HepG2 (cell line): Measurements from ENCODE around the gene PCGF3. TPM values are rescaled to one million over a fixed set of nuclear protein-coding genes. Genes with fewer than 3 reads are reported as not detected.

Experiments used
- EZH2 ChIP-seq: conservative IDR thresholded peaks from 2 replicates; pipeline ENCODE4 v1.6.1; 2012; ENCODE audit warnings: mild to moderate bottlenecking, low read depth, low read length, moderate library complexity
- HMG20B ChIP-seq: conservative IDR thresholded peaks from 2 replicates; pipeline ENCODE4 v1.6.1; 2016; ENCODE audit warnings: missing genetic modification reagents, missing compliant biosample characterization
- MTA1 ChIP-seq: sonication (generic); formaldehyde crosslinking; IDR thresholded peaks from 2 replicates; pipeline ENCODE4 v1.4.0; 2020; ENCODE audit warnings: missing genetic modification reagents, mild to moderate bottlenecking, borderline replicate concordance
- MTA3 ChIP-seq: sonication (generic); formaldehyde crosslinking; IDR thresholded peaks from 2 replicates; pipeline ENCODE4 v1.4.0; 2020; ENCODE audit warnings: missing genetic modification reagents
- NR2F2 ChIP-seq: IDR thresholded peaks from 2 replicates; pipeline ENCODE4 v1.6.1; 2012; ENCODE audit warnings: low read depth, inconsistent platforms, borderline replicate concordance
- SOX13 ChIP-seq, 3 experiments: fragments of 450-650 bp in 1 of 3; sonication (generic) in 1 of 3; formaldehyde crosslinking in 1 of 3; IDR thresholded peaks in 2 of 3; conservative IDR thresholded peaks in 1 of 3; 2 replicates each; pipeline versions ENCODE4 v1.5.0 to v1.6.1; 2016 to 2020; ENCODE audit warnings: antibody characterized with exemption in 1 of 3, mild to moderate bottlenecking in 1 of 3, missing compliant biosample characterization in 1 of 3, missing genetic modification reagents in 1 of 3, moderate library complexity in 1 of 3
- SP140L ChIP-seq: sonication (generic); formaldehyde crosslinking; IDR thresholded peaks from 2 replicates; pipeline ENCODE4 v1.4.0; 2020; ENCODE audit warnings: missing genetic modification reagents, borderline replicate concordance
- SP5 ChIP-seq: IDR thresholded peaks from 2 replicates; pipeline ENCODE4 v1.6.1; 2016; ENCODE audit warnings: low read depth, borderline replicate concordance
- TBX2 ChIP-seq: sonication (generic); formaldehyde crosslinking; IDR thresholded peaks from 2 replicates; pipeline ENCODE4 v1.5.0; 2020; ENCODE audit warnings: missing genetic modification reagents, mild to moderate bottlenecking, borderline replicate concordance
- ZNF441 ChIP-seq: sonication (generic); formaldehyde crosslinking; IDR thresholded peaks from 2 replicates; pipeline ENCODE4 v1.7.0; 2021; ENCODE audit warnings: missing genetic modification reagents, borderline replicate concordance
- ZNF766 ChIP-seq: sonication (generic); formaldehyde crosslinking; IDR thresholded peaks from 2 replicates; pipeline ENCODE4 v1.5.0; 2020; ENCODE audit warnings: missing genetic modification reagents, borderline replicate concordance
- ZNF841 ChIP-seq: sonication (generic); formaldehyde crosslinking; IDR thresholded peaks from 2 replicates; pipeline ENCODE4 v1.8.1; 2023; ENCODE audit warnings: missing genetic modification reagents, borderline replicate concordance
- ZNF883 ChIP-seq: sonication (generic); formaldehyde crosslinking; IDR thresholded peaks from 2 replicates; pipeline ENCODE4 v1.5.1; 2020; ENCODE audit warnings: mild to moderate bottlenecking, missing genetic modification reagents; ENCODE audit errors: not compliant biosample characterization
- ZSCAN12 ChIP-seq: sonication (generic); formaldehyde crosslinking; IDR thresholded peaks from 2 replicates; pipeline ENCODE4 v1.9.0; 2021; ENCODE audit warnings: mild to moderate bottlenecking, missing genetic modification reagents
- polyA plus RNA-seq, 8 experiments: library from polyadenylated mRNA; depleted of rRNA in 3 of 8; stranded (reverse) in 7 of 8; unstranded in 1 of 8; fragments of >200 nt; fragmentation: Illumina TruSeq in 4 of 8; extraction: Trizol in 4 of 8; gene quantifications; 2 replicates each; pipeline versions ENCODE4 v1.2.1 to v1.2.3, GENCODE V29; 2011 to 2016; ENCODE audit warnings: low read depth in 4 of 8, missing spikeins in 1 of 8, mixed read lengths in 1 of 8; ENCODE audit not compliant: insufficient read depth in 1 of 8
- total RNA-seq, 5 experiments: library from RNA; depleted of rRNA; stranded (reverse); fragments of >200 nt; fragmentation: Illumina TruSeq; extraction: Trizol; gene quantifications; 2 replicates each; pipeline ENCODE4 v1.2.3, GENCODE V29; 2016; ENCODE audit warnings: low read depth in 1 of 5
- TF ChIP-seq, protein P1 (sequence below): sonication (generic); formaldehyde crosslinking; IDR thresholded peaks from 2 replicates; pipeline ENCODE4 v1.8.0; 2022; ENCODE audit warnings: missing genetic modification reagents, mild to moderate bottlenecking, moderate library complexity, borderline replicate concordance
- TF ChIP-seq, protein P2 (sequence below): sonication (generic); formaldehyde crosslinking; IDR thresholded peaks from 2 replicates; pipeline ENCODE4 v1.9.0; 2022; ENCODE audit warnings: missing genetic modification reagents, mild to moderate bottlenecking, borderline replicate concordance
- TF ChIP-seq, protein P3 (sequence below): sonication (generic); formaldehyde crosslinking; IDR thresholded peaks from 2 replicates; pipeline ENCODE4 v1.5.0; 2020; ENCODE audit warnings: missing genetic modification reagents

Gene PCGF3
- total and polyA plus RNA-seq, 2 of the 13 experiments (the other 11 are each of a cell fraction or from before 2014, with no cell fraction given), result 28.6 to 66.2 TPM

DNA sequence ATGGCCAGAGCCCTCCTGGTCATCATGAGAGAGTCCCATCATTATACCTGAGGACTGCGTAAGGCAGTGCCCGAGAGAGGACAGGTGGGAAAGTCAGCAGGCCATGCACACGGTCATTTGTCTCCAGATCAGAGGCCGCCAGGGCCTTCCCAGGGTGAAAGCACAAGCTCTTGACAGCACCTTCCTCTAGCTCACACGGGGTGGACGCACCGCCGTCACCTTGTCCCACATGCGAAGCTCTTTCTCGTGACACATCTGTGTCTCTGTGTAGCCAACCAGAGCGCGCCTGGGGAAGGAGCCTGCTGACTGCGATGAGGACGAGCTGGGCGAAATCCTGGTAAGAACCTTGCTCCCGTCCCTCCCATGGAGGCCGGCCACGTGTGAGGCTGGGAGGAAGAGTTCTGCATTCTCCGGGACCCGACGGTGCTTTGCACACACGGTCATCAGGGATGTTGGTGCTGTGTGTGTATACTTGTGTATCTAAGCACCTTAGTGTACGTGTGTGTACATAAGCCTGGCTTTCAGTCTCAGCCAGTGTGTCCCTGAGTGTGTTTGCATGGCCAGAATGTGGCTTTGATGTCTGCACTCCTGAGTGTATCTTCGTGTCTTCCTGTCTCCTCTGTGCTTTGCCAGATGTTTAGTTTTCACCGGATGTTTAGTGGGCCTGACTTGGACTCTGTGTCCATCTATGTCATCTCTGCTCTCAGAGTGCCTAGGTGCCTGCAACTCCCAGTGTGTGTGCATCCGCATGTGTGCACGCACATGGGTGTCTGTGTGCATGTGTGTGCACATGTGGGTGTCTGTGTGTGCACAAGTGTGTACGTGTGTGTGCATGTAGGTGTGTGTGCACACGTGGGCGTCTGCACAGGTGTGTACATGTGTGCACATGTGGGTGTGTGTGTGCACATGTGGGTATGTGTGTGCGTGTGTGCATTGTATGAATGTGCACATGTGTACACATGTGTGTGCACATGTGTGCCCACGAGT, 46.7 kb upstream of the PCGF3 start (continued):
- TF ChIP-seq ZSCAN12 (CRISPR knock-in tag), result no peak
- TF ChIP-seq TBX2 (CRISPR knock-in tag), result peak; percentile 76
- no peak for TF ChIP-seq SP140L (CRISPR knock-in tag)
- no peak for TF ChIP-seq ZNF841 (CRISPR knock-in tag)
- TF ChIP-seq MTA3 (CRISPR knock-in tag), result no peak
- no peak for TF ChIP-seq HMG20B (CRISPR knock-in tag)
- TF ChIP-seq ZNF766 (CRISPR knock-in tag), result no peak
- TF ChIP-seq EZH2, result no peak
- no peak for TF ChIP-seq ZNF441 (CRISPR knock-in tag)
- TF ChIP-seq, protein P1, sequence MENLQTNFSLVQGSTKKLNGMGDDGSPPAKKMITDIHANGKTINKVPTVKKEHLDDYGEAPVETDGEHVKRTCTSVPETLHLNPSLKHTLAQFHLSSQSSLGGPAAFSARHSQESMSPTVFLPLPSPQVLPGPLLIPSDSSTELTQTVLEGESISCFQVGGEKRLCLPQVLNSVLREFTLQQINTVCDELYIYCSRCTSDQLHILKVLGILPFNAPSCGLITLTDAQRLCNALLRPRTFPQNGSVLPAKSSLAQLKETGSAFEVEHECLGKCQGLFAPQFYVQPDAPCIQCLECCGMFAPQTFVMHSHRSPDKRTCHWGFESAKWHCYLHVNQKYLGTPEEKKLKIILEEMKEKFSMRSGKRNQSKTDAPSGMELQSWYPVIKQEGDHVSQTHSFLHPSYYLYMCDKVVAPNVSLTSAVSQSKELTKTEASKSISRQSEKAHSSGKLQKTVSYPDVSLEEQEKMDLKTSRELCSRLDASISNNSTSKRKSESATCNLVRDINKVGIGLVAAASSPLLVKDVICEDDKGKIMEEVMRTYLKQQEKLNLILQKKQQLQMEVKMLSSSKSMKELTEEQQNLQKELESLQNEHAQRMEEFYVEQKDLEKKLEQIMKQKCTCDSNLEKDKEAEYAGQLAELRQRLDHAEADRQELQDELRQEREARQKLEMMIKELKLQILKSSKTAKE, result peak; percentile 87; the same call in 1 of the 2 replicates
- TF ChIP-seq NR2F2, result no peak
- TF ChIP-seq ZNF883 (CRISPR knock-in tag), result no peak
- 0 out of 2 replicates have a peak, but pooled peaks have one; percentile 18 for TF ChIP-seq SP5 (CRISPR knock-in tag)
- 0 out of 2 replicates have a peak, but pooled peaks have one; percentile 27 for TF ChIP-seq SOX13 (IDR thresholded peaks at IDR 0.05)
- TF ChIP-seq SOX13 (CRISPR knock-in tag; conservative IDR thresholded peaks at IDR 0.05 in 1 of 2, IDR thresholded peaks at IDR 0.05 in 1 of 2), result peak in 1 of 2 experiments; percentile 47; a peak in 1 of 4 replicates
- TF ChIP-seq MTA1 (CRISPR knock-in tag), result no peak
- TF ChIP-seq, protein P2, sequence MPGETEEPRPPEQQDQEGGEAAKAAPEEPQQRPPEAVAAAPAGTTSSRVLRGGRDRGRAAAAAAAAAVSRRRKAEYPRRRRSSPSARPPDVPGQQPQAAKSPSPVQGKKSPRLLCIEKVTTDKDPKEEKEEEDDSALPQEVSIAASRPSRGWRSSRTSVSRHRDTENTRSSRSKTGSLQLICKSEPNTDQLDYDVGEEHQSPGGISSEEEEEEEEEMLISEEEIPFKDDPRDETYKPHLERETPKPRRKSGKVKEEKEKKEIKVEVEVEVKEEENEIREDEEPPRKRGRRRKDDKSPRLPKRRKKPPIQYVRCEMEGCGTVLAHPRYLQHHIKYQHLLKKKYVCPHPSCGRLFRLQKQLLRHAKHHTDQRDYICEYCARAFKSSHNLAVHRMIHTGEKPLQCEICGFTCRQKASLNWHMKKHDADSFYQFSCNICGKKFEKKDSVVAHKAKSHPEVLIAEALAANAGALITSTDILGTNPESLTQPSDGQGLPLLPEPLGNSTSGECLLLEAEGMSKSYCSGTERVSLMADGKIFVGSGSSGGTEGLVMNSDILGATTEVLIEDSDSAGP, result peak; percentile 22; the same call in 1 of the 2 replicates
- TF ChIP-seq, protein P3, sequence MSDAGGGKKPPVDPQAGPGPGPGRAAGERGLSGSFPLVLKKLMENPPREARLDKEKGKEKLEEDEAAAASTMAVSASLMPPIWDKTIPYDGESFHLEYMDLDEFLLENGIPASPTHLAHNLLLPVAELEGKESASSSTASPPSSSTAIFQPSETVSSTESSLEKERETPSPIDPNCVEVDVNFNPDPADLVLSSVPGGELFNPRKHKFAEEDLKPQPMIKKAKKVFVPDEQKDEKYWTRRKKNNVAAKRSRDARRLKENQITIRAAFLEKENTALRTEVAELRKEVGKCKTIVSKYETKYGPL, result no peak
